ENCODE measurements around the gene TNS3.
"Not testable (repeated sequence)": the region's sequence is repeated elsewhere in the genome, so short reads cannot be mapped to it uniquely, and the experiment has no call there.

TNS3 gene

DNA sequence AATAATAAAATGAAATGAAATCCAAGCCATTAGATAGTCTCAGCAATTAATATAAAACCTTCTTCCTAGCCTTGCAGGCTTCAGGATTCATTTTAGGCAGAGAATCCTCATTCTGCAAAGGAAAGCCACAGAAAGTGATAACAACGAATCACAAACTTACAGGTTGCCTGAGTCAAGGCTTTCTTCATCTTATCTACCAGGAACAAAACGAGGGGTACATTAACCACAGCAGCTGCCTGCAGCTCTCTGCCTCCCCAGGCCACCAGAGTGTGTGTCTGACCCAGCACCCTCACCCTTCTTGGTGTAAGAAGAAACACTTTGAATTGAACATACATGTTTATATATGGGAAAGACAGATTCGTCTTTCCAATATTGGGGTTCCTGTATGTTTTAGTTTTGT, 12.5 kb upstream of the TNS3 start:
- TF ChIP-seq POLR2A (IDR thresholded peaks at IDR 0.05; ENCODE audit: low read length) (no peak), GATA1 (IDR thresholded peaks at IDR 0.05; ENCODE audit: low read depth, low read length) (no peak)
- DNase-seq: peak in 1 of 2 experiments; percentile 52

- TF ChIP-seq POLR2A (IDR thresholded peaks at IDR 0.05; ENCODE audit: low read length) (no peak), GATA1 (IDR thresholded peaks at IDR 0.05; ENCODE audit: low read depth, low read length) (no peak)
- no peak for DNase-seq
Observed at GRCh38 chr7:47591655-47592572, 10.0 kb upstream of the TNS3 start.

GRCh38 chr7:47591089-47591654, 9.3 kb upstream of the TNS3 start:
- TF ChIP-seq POLR2A (IDR thresholded peaks at IDR 0.05; ENCODE audit: low read length): no peak
- TF ChIP-seq GATA1 (IDR thresholded peaks at IDR 0.05; ENCODE audit: low read depth, low read length): no peak
- DNase-seq: no peak

GRCh38 chr7:47590215-47590614, 8.3 kb upstream of the TNS3 start:
- DNase-seq: not testable (repeated sequence)

- no peak for DNase-seq
- TF ChIP-seq POLR2A (IDR thresholded peaks at IDR 0.05; ENCODE audit: low read length) (no peak), GATA1 (IDR thresholded peaks at IDR 0.05; ENCODE audit: low read depth, low read length) (no peak)
Observed at GRCh38 chr7:47588704-47589225, 6.9 kb upstream of the TNS3 start.

- TF ChIP-seq POLR2A (IDR thresholded peaks at IDR 0.05; ENCODE audit: low read length): no peak
- TF ChIP-seq GATA1 (IDR thresholded peaks at IDR 0.05; ENCODE audit: low read depth, low read length): no peak
- DNase-seq: no peak
Observed at GRCh38 chr7:47587976-47588375, 6.1 kb upstream of the TNS3 start.

- DNase-seq: no peak
- TF ChIP-seq GATA1 (IDR thresholded peaks at IDR 0.05; ENCODE audit: low read depth, low read length) (no peak), POLR2A (IDR thresholded peaks at IDR 0.05; ENCODE audit: low read length) (no peak)
Observed at GRCh38 chr7:47587351-47587750, 5.4 kb upstream of the TNS3 start.

DNA sequence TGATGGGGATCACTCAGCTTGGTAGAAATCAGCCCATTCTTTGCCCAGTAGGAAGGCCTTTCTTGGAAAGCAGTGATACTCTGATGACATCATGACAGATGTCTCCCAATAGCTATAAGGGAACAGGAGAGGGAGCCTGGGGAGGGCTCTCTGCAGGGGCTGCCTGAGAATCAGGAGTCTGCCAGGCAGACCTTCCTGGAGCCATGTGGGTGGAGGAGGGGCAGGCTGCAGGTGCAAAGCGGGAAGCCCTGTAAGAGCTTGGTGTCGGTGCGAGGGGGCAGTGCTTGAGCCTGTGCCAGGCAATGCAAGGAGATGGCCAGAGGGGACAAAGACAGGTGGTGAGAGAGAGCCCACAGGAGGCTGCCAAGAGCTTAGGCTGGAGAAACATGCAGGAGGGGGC, 5.0 kb upstream of the TNS3 start:
- no peak for DNase-seq
- no peak for TF ChIP-seq POLR2A (IDR thresholded peaks at IDR 0.05; ENCODE audit: low read length)
- no peak for TF ChIP-seq GATA1 (IDR thresholded peaks at IDR 0.05; ENCODE audit: low read depth, low read length)

DNA sequence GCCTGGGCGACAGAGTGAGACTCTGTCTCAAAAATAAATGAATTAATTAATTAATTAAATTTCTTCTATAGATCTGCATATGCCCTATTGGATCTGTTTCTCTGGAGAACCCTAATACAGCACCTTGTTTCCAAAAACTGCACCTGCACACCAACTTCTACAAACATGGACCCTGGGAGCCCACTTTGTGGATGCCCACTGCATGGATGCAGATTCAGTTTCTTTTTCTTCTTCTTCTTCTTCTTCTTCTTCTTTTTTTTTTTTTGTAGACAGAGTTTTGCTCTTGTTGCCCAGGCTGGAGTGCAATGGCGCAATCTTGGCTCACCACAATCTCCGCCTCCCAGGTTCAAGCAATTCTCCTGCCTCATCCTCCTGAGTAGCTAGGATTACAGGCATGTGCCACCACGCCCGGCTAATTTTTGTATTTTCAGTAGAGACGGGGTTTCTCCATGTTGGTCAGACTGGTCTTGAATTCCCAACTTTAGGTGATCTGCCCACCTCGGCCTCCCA, 4.3 kb upstream of the TNS3 start:
- not testable (repeated sequence) for DNase-seq

- DNase-seq: no peak
- no peak for TF ChIP-seq GATA1 (IDR thresholded peaks at IDR 0.05; ENCODE audit: low read depth, low read length)
- TF ChIP-seq POLR2A (IDR thresholded peaks at IDR 0.05; ENCODE audit: low read length): no peak
Observed at GRCh38 chr7:47584536-47584895, 2.6 kb upstream of the TNS3 start.

DNA sequence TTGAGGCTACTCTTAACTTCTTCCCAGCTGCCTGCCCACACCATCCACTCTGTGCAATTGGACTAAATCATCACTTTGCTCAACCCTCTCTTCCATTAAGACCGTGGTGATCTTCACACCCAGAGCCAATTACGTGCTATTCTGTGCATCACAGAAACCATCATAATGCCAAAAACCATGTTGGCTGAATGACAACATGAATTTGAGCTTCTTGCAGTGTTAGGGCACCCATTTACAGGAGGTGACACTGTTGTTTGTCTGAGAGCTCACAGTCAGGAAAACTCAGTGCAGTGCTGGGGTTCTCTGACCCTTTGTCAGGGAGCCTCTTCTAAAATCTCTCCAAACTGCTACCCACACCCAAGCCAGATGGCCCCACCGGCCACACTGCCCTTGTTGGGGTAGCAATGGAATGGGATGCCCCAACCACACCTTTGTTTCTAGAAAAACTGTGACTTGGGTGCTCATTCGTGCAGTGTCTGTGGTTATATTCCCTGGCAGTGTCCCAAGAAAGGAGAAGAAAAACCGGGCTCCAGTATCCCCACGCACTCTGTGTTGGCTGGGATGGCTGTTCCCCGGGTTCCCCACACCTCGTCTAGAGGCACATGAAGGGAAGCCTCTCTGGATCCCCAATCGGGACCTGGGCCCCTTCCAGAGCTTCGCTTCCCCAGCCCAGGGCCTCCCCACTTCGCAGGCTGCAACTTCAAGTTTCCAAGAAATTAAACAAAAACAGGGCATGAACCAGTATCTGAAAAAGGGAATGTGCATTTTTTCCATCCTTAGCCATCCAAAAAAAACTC, 2.0 kb upstream of the TNS3 start:
- DNase-seq: no peak

GRCh38 chr7:47582764-47583738, 1.1 kb upstream of the TNS3 start:
- TF ChIP-seq POLR2A (IDR thresholded peaks at IDR 0.05; ENCODE audit: low read length) (no peak), GATA1 (IDR thresholded peaks at IDR 0.05; ENCODE audit: low read depth, low read length) (no peak)
- no peak for DNase-seq

More for the DNA sequence above, 2.0 kb upstream of the TNS3 start:
- TF ChIP-seq POLR2A (IDR thresholded peaks at IDR 0.05; ENCODE audit: low read length) (no peak), GATA1 (IDR thresholded peaks at IDR 0.05; ENCODE audit: low read depth, low read length) (no peak)

GRCh38 chr7:47581438-47581803, 490 bp downstream of the TNS3 start:
- DNase-seq: peak in 1 of 2 experiments; percentile 44
- TF ChIP-seq POLR2A (IDR thresholded peaks at IDR 0.05; ENCODE audit: low read length) (no peak), GATA1 (IDR thresholded peaks at IDR 0.05; ENCODE audit: low read depth, low read length) (no peak)
